ENCODE results near the gene ACTG1. TPM values are rescaled to one million over a fixed set of nuclear protein-coding genes. Genes with fewer than 3 reads are reported as not detected.

ACTG1 gene
- total RNA-seq, 1 experiment from 2014 or later, result 4,160 TPM

GRCh38 chr17:81465910-81466309, 46.7 kb downstream of the ACTG1 start:
- Mint-ChIP-seq H3K36me3 (ENCODE audit: insufficient read depth in 1 of 3, low read depth in 3 of 3) (no peaks in the 10 kb centered on the region), H3K27me3 (ENCODE audit: low read depth) (no peaks in the 10 kb centered on the region; the same call in 1 of the 2 replicates), H3K27ac (no peak overlapping the region), H3K9me3 (no peaks in the 10 kb centered on the region), H3K4me1 (peaks cover 0 to 5% of the 10 kb centered on the region in 2 experiments; a peak in 1 of 4 replicates), H3K4me3 (no peak overlapping the region)
- no peak overlapping the region for H2BK5ac ChIP-seq (ENCODE audit: insufficient read length, low read length)
- H2AK5ac ChIP-seq (ENCODE audit: insufficient read length, low read length), result no peak overlapping the region
- no peaks in the 10 kb centered on the region for H3K23me2 ChIP-seq (ENCODE audit: insufficient read length, low read depth, low read length, poor library complexity, severe bottlenecking)
- WGBS (ENCODE audit: extremely low coverage, insufficient read length, low lambda C conversion rate), result no CpG with 5 or more reads among the region's 17 CpGs
- no peak overlapping the region for H3K56ac ChIP-seq (ENCODE audit: insufficient read length, low read depth, low read length)
- H3K79me1 ChIP-seq (ENCODE audit: insufficient read depth, low read depth, low read length, poor library complexity, severe bottlenecking), result no peaks in the 10 kb centered on the region
- H3K4me2 ChIP-seq (ENCODE audit: insufficient read depth, insufficient read length, low read length), result no peak overlapping the region
- H3K27ac ChIP-seq (ENCODE audit: insufficient read length, low read depth, low read length), result no peak overlapping the region
- H2BK12ac ChIP-seq (ENCODE audit: insufficient read length, low read depth, low read length), result no peak overlapping the region
- H2BK20ac ChIP-seq (ENCODE audit: low read depth, low read length, poor library complexity, severe bottlenecking), result no peak overlapping the region
- H3K4me1 ChIP-seq (ENCODE audit: insufficient read depth, low read length), result no peaks in the 10 kb centered on the region
- TF ChIP-seq, protein P1, sequence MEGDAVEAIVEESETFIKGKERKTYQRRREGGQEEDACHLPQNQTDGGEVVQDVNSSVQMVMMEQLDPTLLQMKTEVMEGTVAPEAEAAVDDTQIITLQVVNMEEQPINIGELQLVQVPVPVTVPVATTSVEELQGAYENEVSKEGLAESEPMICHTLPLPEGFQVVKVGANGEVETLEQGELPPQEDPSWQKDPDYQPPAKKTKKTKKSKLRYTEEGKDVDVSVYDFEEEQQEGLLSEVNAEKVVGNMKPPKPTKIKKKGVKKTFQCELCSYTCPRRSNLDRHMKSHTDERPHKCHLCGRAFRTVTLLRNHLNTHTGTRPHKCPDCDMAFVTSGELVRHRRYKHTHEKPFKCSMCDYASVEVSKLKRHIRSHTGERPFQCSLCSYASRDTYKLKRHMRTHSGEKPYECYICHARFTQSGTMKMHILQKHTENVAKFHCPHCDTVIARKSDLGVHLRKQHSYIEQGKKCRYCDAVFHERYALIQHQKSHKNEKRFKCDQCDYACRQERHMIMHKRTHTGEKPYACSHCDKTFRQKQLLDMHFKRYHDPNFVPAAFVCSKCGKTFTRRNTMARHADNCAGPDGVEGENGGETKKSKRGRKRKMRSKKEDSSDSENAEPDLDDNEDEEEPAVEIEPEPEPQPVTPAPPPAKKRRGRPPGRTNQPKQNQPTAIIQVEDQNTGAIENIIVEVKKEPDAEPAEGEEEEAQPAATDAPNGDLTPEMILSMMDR (conservative IDR thresholded peaks at IDR 0.05), result no peak
- H3K9ac ChIP-seq (ENCODE audit: extremely low read depth, insufficient read length, low read length), result no peak overlapping the region
- H3K9me3 ChIP-seq (ENCODE audit: control insufficient read depth, low read depth, low read length), result no peaks in the 10 kb centered on the region
- H3K23ac ChIP-seq (ENCODE audit: insufficient read length, low read depth, low read length), result no peak overlapping the region
- H2BK15ac ChIP-seq (ENCODE audit: low read depth, low read length), result no peak overlapping the region
- H2BK120ac ChIP-seq (ENCODE audit: low read depth, low read length, poor library complexity, severe bottlenecking), result no peak overlapping the region
- no peak overlapping the region for H4K5ac ChIP-seq (ENCODE audit: insufficient read length, low read depth, low read length)
- no peaks in the 10 kb centered on the region for H3K27me3 ChIP-seq (ENCODE audit: insufficient read depth, low read length)
- no peaks in the 10 kb centered on the region for H4K20me1 ChIP-seq (ENCODE audit: control insufficient read depth, insufficient read depth, insufficient read length)
- no peak overlapping the region for H4K8ac ChIP-seq (replicated peaks; ENCODE audit: insufficient read length, low read depth, low read length)
- H3K79me2 ChIP-seq (ENCODE audit: insufficient read depth, low read length), result no peaks in the 10 kb centered on the region
- DNase-seq, result no peak
- no peak overlapping the region for H3K4ac ChIP-seq (ENCODE audit: low read depth, low read length)
- H3K14ac ChIP-seq (ENCODE audit: insufficient read depth, low read length), result no peak overlapping the region
- no peak overlapping the region for H3K18ac ChIP-seq (ENCODE audit: insufficient read length, low read depth, low read length)
- H4K91ac ChIP-seq (ENCODE audit: insufficient read length, low read depth, low read length), result no peak overlapping the region
- H3T11ph ChIP-seq (ENCODE audit: low read length), result no peak overlapping the region
- no peak overlapping the region for H2AFZ ChIP-seq (ENCODE audit: low read length)

Measured in H9 (cell line).